Breast epithelium (tissue), 4 donors: ENCODE measurements around the gene LYRM4. TPM values are rescaled to one million over a fixed set of nuclear protein-coding genes. Genes with fewer than 3 reads are reported as not detected.
A peak's percentile ranks its signal among the peaks of the same experiment; 100 is the strongest.

Experiments
- DNase-seq, 2 donors: peaks; one replicate each; pipeline ENCODE4 v3.0.0-alpha.2; 2019; ENCODE audit warnings: low spot score in 2 of 2
- H3K27ac ChIP-seq, 2 donors: fragments of 200-600 bp; sonication (generic) in 1 of 2; one replicate each; pipeline ENCODE4 v1.5.1; 2016 to 2019; ENCODE audit warnings: mild to moderate bottlenecking in 1 of 2
- H3K27me3 ChIP-seq, 2 donors: fragments of 200-600 bp; sonication (generic) in 1 of 2; one replicate each; pipeline versions ENCODE4 v1.5.1 to v1.6.0; 2017 to 2019; ENCODE audit warnings: control low read depth in 1 of 2, mild to moderate bottlenecking in 1 of 2
- H3K36me3 ChIP-seq: fragments of 200-600 bp; one replicate; pipeline ENCODE4 v1.5.1; 2019
- H3K4me1 ChIP-seq, 2 donors: fragments of 200-600 bp; sonication (generic); one replicate each; pipeline ENCODE4 v1.5.1; 2016 to 2019; ENCODE audit warnings: control low read depth in 1 of 2
- H3K4me3 ChIP-seq, 3 donors: fragments of 200-600 bp; sonication (generic); 1 replicate in 2 of 3; 2 replicates in 1 of 3; pipeline ENCODE4 v1.5.1; 2016 to 2019; ENCODE audit warnings: mild to moderate bottlenecking in 3 of 3, moderate library complexity in 2 of 3
- H3K9me3 ChIP-seq, 2 donors: fragments of 200-600 bp; sonication (generic) in 1 of 2; one replicate each; pipeline ENCODE4 v1.5.1; 2016 to 2019; ENCODE audit warnings: control low read depth in 1 of 2
- POLR2A ChIP-seq: fragments of 450-650 bp; IDR thresholded peaks from one replicate; pipeline ENCODE4 v1.6.1; 2016; ENCODE audit warnings: antibody characterized with exemption, mild to moderate bottlenecking, moderate library complexity
- POLR2AphosphoS5 ChIP-seq, 3 donors: sonication (generic); formaldehyde crosslinking; IDR thresholded peaks; one replicate each; pipeline ENCODE4 v1.6.1; 2017; ENCODE audit warnings: antibody characterized with exemption in 3 of 3
- intact Hi-C: fragments of 100-400 bp; cut with DNase I; formaldehyde crosslinking; loops from one replicate; pipeline ENCODE4 v1.15.1; 2023; ENCODE audit warnings: low total_unique reads
- total RNA-seq, 3 donors: library from RNA; depleted of rRNA; stranded (reverse); fragments of >200 nt; gene quantifications; one replicate each; pipeline ENCODE4 v1.1.0, GENCODE V29; 2016
- TF ChIP-seq, protein P1 (sequence below), 3 donors: fragments of 450-650 bp; IDR thresholded peaks; one replicate each; pipeline ENCODE4 v1.5.1; 2016 to 2017; ENCODE audit warnings: antibody characterized with exemption in 3 of 3, mild to moderate bottlenecking in 3 of 3, moderate library complexity in 3 of 3

Gene LYRM4
- total RNA-seq, 3 donors from 2014 or later = 24.4 to 38.0 (median 25.0) TPM

GRCh38 chr6:5256952-5257351 lies 3.8 kb downstream of the LYRM4 start:
- no peaks in the 10 kb centered on the region for H3K9me3 ChIP-seq
- no peaks in the 10 kb centered on the region for H3K4me1 ChIP-seq
- no peak for DNase-seq
- intact Hi-C loops = no loop called here
- no peak overlapping the region for H3K27ac ChIP-seq
- H3K4me3 ChIP-seq = no peak overlapping the region
- H3K27me3 ChIP-seq = no peaks in the 10 kb centered on the region
- no peaks in the 10 kb centered on the region for H3K36me3 ChIP-seq
- TF ChIP-seq POLR2AphosphoS5 (IDR thresholded peaks at IDR 0.05) (no peak), POLR2A (no peak)
- TF ChIP-seq, protein P1, sequence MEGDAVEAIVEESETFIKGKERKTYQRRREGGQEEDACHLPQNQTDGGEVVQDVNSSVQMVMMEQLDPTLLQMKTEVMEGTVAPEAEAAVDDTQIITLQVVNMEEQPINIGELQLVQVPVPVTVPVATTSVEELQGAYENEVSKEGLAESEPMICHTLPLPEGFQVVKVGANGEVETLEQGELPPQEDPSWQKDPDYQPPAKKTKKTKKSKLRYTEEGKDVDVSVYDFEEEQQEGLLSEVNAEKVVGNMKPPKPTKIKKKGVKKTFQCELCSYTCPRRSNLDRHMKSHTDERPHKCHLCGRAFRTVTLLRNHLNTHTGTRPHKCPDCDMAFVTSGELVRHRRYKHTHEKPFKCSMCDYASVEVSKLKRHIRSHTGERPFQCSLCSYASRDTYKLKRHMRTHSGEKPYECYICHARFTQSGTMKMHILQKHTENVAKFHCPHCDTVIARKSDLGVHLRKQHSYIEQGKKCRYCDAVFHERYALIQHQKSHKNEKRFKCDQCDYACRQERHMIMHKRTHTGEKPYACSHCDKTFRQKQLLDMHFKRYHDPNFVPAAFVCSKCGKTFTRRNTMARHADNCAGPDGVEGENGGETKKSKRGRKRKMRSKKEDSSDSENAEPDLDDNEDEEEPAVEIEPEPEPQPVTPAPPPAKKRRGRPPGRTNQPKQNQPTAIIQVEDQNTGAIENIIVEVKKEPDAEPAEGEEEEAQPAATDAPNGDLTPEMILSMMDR (IDR thresholded peaks at IDR 0.05) = no peak

DNA sequence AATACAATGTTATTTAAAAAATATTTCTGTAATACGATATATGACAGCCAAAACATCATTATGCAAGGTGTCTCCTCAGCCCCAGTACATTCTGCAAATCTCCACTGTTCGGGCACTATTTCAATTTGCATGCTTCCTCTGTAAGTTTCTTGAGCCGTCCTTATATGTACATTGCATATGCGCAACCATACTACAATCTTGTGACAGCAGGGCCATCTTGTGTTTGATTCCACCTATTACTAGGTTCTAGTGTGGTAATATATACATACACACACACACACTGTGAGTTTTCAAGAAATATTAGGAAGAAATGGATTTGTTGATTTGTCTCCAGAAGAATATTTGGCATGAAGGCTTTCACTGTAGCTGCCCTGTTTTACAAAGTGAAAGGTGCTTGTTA lies 9.8 kb downstream of the LYRM4 start:
- no peak for DNase-seq
- intact Hi-C loops = no loop called here
- peak overlapping the region in 1 of 2 donors; percentile 3 for H3K27ac ChIP-seq
- no peaks in the 10 kb centered on the region for H3K27me3 ChIP-seq
- no peak overlapping the region for H3K4me3 ChIP-seq
- H3K4me1 ChIP-seq = no peaks in the 10 kb centered on the region
- H3K9me3 ChIP-seq = no peaks in the 10 kb centered on the region
- H3K36me3 ChIP-seq = no peaks in the 10 kb centered on the region
- no peak for TF ChIP-seq POLR2A
- TF ChIP-seq, protein P1 (IDR thresholded peaks at IDR 0.05) = no peak
- no peak for TF ChIP-seq POLR2AphosphoS5 (IDR thresholded peaks at IDR 0.05)

- no peaks in the 10 kb centered on the region for H3K9me3 ChIP-seq
- no peak for TF ChIP-seq POLR2AphosphoS5 (IDR thresholded peaks at IDR 0.05)
- TF ChIP-seq, protein P1 (IDR thresholded peaks at IDR 0.05) = no peak
- no peak for TF ChIP-seq POLR2A
- no peaks in the 10 kb centered on the region for H3K36me3 ChIP-seq
- no peak for DNase-seq
- H3K27ac ChIP-seq = no peak overlapping the region
- intact Hi-C loops = no loop called here
- no peak overlapping the region for H3K4me3 ChIP-seq
- H3K4me1 ChIP-seq = no peaks in the 10 kb centered on the region
- H3K27me3 ChIP-seq = no peaks in the 10 kb centered on the region
Measured at GRCh38 chr6:5250451-5250850, 10.3 kb downstream of the LYRM4 start.

DNA sequence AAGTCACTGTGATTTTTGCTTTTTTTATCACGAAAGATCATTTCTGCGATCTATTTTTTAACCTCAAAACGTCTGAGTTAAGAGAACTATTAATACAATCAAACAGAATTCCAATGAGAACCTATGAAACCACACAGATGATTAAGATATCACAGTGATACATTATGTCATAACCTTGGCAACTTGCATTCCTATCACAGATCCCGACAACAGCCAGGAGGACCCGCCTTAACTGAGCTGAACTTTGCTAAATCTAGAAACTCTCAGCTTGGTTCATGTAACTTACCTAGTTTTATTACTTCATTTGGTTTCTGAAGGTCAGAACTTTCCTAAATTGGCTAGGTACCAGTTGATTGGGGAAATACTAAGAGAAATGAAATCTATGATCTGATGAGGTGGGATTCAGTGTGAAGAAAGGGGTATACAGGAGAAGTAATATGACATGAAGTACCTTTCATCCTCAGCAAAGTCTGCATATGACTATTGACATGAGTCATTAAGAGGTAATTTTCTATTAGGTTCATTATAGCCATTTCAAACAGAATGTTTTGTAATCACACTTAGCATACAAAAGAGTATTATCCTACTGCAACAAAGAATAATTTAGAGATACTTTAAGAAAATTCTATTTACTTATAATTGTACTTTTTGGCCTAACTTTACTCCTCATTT lies 11.2 kb downstream of the LYRM4 start:
- no peak for TF ChIP-seq POLR2A
- TF ChIP-seq POLR2AphosphoS5 (IDR thresholded peaks at IDR 0.05) = no peak
- TF ChIP-seq, protein P1 (IDR thresholded peaks at IDR 0.05) = no peak
- H3K9me3 ChIP-seq = no peaks in the 10 kb centered on the region
- H3K27ac ChIP-seq = no peak overlapping the region
- H3K36me3 ChIP-seq = no peaks in the 10 kb centered on the region
- DNase-seq = no peak
- no peaks in the 10 kb centered on the region for H3K4me1 ChIP-seq
- H3K27me3 ChIP-seq = no peaks in the 10 kb centered on the region
- no peak overlapping the region for H3K4me3 ChIP-seq
- intact Hi-C loops = no loop called here

- TF ChIP-seq, protein P1 (IDR thresholded peaks at IDR 0.05) = no peak
Measured at GRCh38 chr6:5248302-5249098, 12.2 kb downstream of the LYRM4 start.

More at GRCh38 chr6:5248302-5249098, 12.2 kb downstream of the LYRM4 start:
- intact Hi-C loops = no loop called here
- no peaks in the 10 kb centered on the region for H3K9me3 ChIP-seq
- H3K36me3 ChIP-seq = no peaks in the 10 kb centered on the region
- H3K4me1 ChIP-seq = no peaks in the 10 kb centered on the region
- DNase-seq = no peak
- H3K27me3 ChIP-seq = no peaks in the 10 kb centered on the region
- no peak overlapping the region for H3K4me3 ChIP-seq
- H3K27ac ChIP-seq = no peak overlapping the region
